ENCODE measurements around the gene WDFY3.

- no peak for TF ChIP-seq RAD21 (IDR thresholded peaks at IDR 0.05; ENCODE audit: low read depth)
- TF ChIP-seq FOXM1 (IDR thresholded peaks at IDR 0.05; ENCODE audit: borderline replicate concordance, low read depth): no peak
- no peak for TF ChIP-seq TEAD4 (IDR thresholded peaks at IDR 0.05)
- TF ChIP-seq CREB1 (IDR thresholded peaks at IDR 0.05; ENCODE audit: low read depth): no peak
- no peak for TF ChIP-seq EGR1 (IDR thresholded peaks at IDR 0.05)
- no peak for TF ChIP-seq CEBPB (IDR thresholded peaks at IDR 0.05)
- no peak for TF ChIP-seq YY1 (IDR thresholded peaks at IDR 0.05; ENCODE audit: low read depth)
- no peak for TF ChIP-seq REST (IDR thresholded peaks at IDR 0.05; ENCODE audit: low read depth)
- TF ChIP-seq TAF1 (IDR thresholded peaks at IDR 0.05; ENCODE audit: low read depth): no peak
Observed at GRCh38 chr4:84677995-84678394, 288.5 kb downstream of the WDFY3 start.
